PC-9 (cell line): ENCODE results near the gene RPL36A. TPM values are rescaled to one million over a fixed set of nuclear protein-coding genes. Genes with fewer than 3 reads are reported as not detected.
A peak's percentile ranks its signal among the peaks of the same experiment; 100 is the strongest.

ENCODE experiments used
- BruUV-seq: library from RNA; stranded (reverse); fragments of 400-500 nt; replicated peaks from 2 replicates; lab custom pipeline; 2021; lab: Mats Ljungman, UMichigan
- CTCF ChIA-PET: fragments of 300-600 bp; sonication (Branson Sonifier 250); formaldehyde crosslinking; loops from one replicate; lab custom pipeline; 2022; ENCODE audit warnings: antibody characterized with exemption; lab: Charles Lee
- POLR2A ChIA-PET: fragments of 300-600 bp; sonication (Branson Sonifier 250); formaldehyde crosslinking; loops from one replicate; lab custom pipeline; 2022; ENCODE audit warnings: antibody characterized with exemption; ENCODE audit not compliant: unreplicated experiment; lab: Charles Lee
- DNase-seq, 2 experiments: peaks; one replicate each; pipeline versions ENCODE4 v3.0.0 to v3.0.0-alpha.2; 2015 to 2022; ENCODE audit warnings: mixed read lengths in 1 of 2
- H2AFZ ChIP-seq: fragments of 200-600 bp; sonication (generic); 2 replicates; pipeline ENCODE4 v1.8.1; 2017; ENCODE audit warnings: antibody characterized with exemption
- H3F3A ChIP-seq: fragments of 200-600 bp; sonication (generic); 2 replicates; pipeline ENCODE4 v1.8.1; 2017; ENCODE audit warnings: antibody characterized with exemption, mild to moderate bottlenecking, low read depth; ENCODE audit not compliant: insufficient read depth
- H3K27ac ChIP-seq: fragments of 200-600 bp; sonication (generic); 2 replicates; pipeline ENCODE4 v1.6.1; 2016; ENCODE audit warnings: mixed run types
- H3K27me3 ChIP-seq: fragments of 200-600 bp; sonication (generic); 2 replicates; pipeline ENCODE4 v1.6.1; 2016; ENCODE audit warnings: low read depth, mixed run types; ENCODE audit not compliant: insufficient read depth
- H3K36me3 ChIP-seq: fragments of 200-600 bp; sonication (generic); 2 replicates; pipeline ENCODE4 v1.6.1; 2016; ENCODE audit warnings: low read depth, mixed run types
- H3K4me1 ChIP-seq: fragments of 200-600 bp; sonication (generic); replicated peaks from 2 replicates; pipeline ENCODE4 v1.6.1; 2016; ENCODE audit warnings: mixed run types; ENCODE audit not compliant: insufficient read depth
- H3K4me2 ChIP-seq: fragments of 200-600 bp; sonication (generic); 2 replicates; pipeline ENCODE4 v1.6.1; 2017; ENCODE audit warnings: mixed run types
- H3K4me3 ChIP-seq: fragments of 200-600 bp; sonication (generic); 2 replicates; pipeline ENCODE4 v1.6.1; 2016; ENCODE audit warnings: mixed run types
- H3K79me2 ChIP-seq: fragments of 200-600 bp; sonication (generic); 2 replicates; pipeline ENCODE4 v1.6.1; 2017; ENCODE audit warnings: low read depth, mixed run types
- H3K9me2 ChIP-seq: fragments of 200-600 bp; sonication (generic); 2 replicates; pipeline ENCODE4 v1.8.1; 2017; ENCODE audit warnings: mild to moderate bottlenecking; ENCODE audit not compliant: insufficient read depth
- H3K9me3 ChIP-seq: fragments of 200-600 bp; sonication (generic); 2 replicates; pipeline ENCODE4 v1.8.1; 2016; ENCODE audit warnings: low read depth; ENCODE audit not compliant: insufficient read depth
- H4K20me1 ChIP-seq: fragments of 200-600 bp; sonication (generic); 2 replicates; pipeline ENCODE4 v1.8.1; 2017; ENCODE audit not compliant: insufficient read depth
- CTCF ChIP-seq: fragments of 200-600 bp; sonication (generic); conservative IDR thresholded peaks from 2 replicates; pipeline ENCODE4 v1.6.1; 2017; ENCODE audit warnings: mixed run types, antibody characterized with exemption, mild to moderate bottlenecking, moderate library complexity
- EZH2 ChIP-seq: fragments of 200-600 bp; sonication (generic); IDR thresholded peaks from 2 replicates; pipeline ENCODE4 v1.8.0; 2017; ENCODE audit warnings: antibody characterized with exemption, low read depth
- intact Hi-C: fragments of 100-400 bp; cut with micrococcal nuclease; formaldehyde crosslinking; loops from one replicate; pipeline ENCODE4 v1.10.0; 2022; ENCODE audit not compliant: unreplicated experiment
- total RNA-seq: library from RNA; stranded (reverse); gene quantifications from 2 replicates; pipeline ENCODE4 v1.2.3, GENCODE V29; 2021

The RPL36A gene
- total RNA-seq, 1 experiment from 2014 or later = 299 TPM

DNA sequence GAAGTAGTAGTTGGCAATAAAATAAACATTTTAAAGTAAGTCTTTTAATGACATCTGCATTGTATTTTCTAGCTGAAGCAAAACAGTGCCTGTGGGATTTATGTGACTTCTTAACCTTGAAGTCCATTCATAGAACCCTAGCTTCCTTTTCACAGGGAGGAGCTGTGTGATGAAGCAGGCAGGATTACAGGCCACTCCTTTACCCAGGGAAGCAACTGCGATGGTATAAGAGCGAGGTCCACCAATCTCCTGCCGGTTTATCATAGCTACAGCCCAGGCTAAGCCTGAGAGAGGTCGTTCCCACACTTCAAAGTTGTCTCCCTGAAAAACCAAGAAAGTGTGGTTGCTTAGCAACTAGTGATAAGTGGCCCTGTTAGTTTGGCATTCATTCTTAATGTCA, 7.0 kb downstream of the RPL36A start:
- CTCF ChIA-PET = no interaction called here
- BruUV-seq = no TSS peak

GRCh38 chrX:101398694-101399093, 7.9 kb downstream of the RPL36A start:
- POLR2A ChIA-PET = no interaction called here
- H3K36me3 ChIP-seq = 0 out of 2 replicates have a peak, but pooled peaks cover 3% of the 10 kb centered on the region
- peaks cover 55% of the 10 kb centered on the region for H3F3A ChIP-seq
- TF ChIP-seq EZH2 (no peak), CTCF (no peak)
- DNase-seq = no peak
- H3K9me2 ChIP-seq = no peaks in the 10 kb centered on the region
- H3K9me3 ChIP-seq = no peaks in the 10 kb centered on the region
- H3K79me2 ChIP-seq = peaks cover 4% of the 10 kb centered on the region; the same call in 1 of the 2 replicates
- peaks cover under 1% of the 10 kb centered on the region; the same call in 1 of the 2 replicates for H3K4me1 ChIP-seq
- H2AFZ ChIP-seq = no peak overlapping the region
- peaks cover 11% of the 10 kb centered on the region; the same call in 1 of the 2 replicates for H4K20me1 ChIP-seq
- CTCF ChIA-PET = no interaction called here
- no peak overlapping the region for H3K4me2 ChIP-seq
- BruUV-seq = no TSS peak
- no peak overlapping the region for H3K27ac ChIP-seq
- H3K4me3 ChIP-seq = no peak overlapping the region
- H3K27me3 ChIP-seq = no peaks in the 10 kb centered on the region
- intact Hi-C loops = no loop called here

More for the DNA sequence above, 7.0 kb downstream of the RPL36A start:
- intact Hi-C loops = no loop called here
- TF ChIP-seq CTCF (no peak), EZH2 (no peak)
- peaks cover 14% of the 10 kb centered on the region; the same call in 1 of the 2 replicates for H4K20me1 ChIP-seq
- no peaks in the 10 kb centered on the region for H3K9me2 ChIP-seq
- peaks cover 64% of the 10 kb centered on the region for H3F3A ChIP-seq
- H3K36me3 ChIP-seq = peaks cover 9% of the 10 kb centered on the region; the same call in 1 of the 2 replicates
- peak overlapping the region; percentile 19; the same call in 1 of the 2 replicates for H3K27ac ChIP-seq
- H3K4me3 ChIP-seq = no peak overlapping the region
- no peaks in the 10 kb centered on the region for H3K27me3 ChIP-seq
- POLR2A ChIA-PET = interaction anchor here (0.6 kb wide), 1 partner anchor 552 kb away, joined by 3 read pairs; no protein-coding TSS in a partner anchor
- H3K79me2 ChIP-seq = peaks cover 11% of the 10 kb centered on the region; the same call in 1 of the 2 replicates
- no peak for DNase-seq
- H2AFZ ChIP-seq = no peak overlapping the region
- H3K4me2 ChIP-seq = no peak overlapping the region
- peaks cover 8% of the 10 kb centered on the region for H3K4me1 ChIP-seq
- no peaks in the 10 kb centered on the region for H3K9me3 ChIP-seq

DNA sequence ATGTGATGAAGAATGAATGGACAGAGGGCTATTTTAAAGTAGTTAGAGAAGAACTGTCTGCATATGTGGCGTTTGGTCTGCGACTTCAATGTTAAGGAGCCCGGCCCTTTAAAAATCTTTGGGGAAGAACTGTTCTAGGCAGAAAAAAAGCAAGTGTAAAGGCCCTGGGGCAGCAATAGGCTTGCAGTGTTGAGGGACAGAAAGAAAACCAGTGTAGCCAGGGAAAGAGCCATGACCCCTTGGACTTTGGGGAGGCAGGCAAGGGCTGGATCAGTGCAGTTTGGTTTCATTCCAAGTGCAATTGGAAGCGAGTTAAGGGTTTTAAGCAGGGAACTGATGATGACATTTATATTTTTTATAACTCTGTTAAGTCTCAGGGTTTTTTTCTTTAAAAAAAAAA, 9.0 kb downstream of the RPL36A start:
- CTCF ChIA-PET = no interaction called here
- TF ChIP-seq EZH2 = no peak
- no peak for TF ChIP-seq CTCF

More for the DNA sequence above, 9.0 kb downstream of the RPL36A start:
- intact Hi-C loops = no loop called here
- Histone ChIP-seq H3F3A (peaks cover 46% of the 10 kb centered on the region), H3K4me1 (no peaks in the 10 kb centered on the region), H2AFZ (no peak overlapping the region), H3K36me3 (no peaks in the 10 kb centered on the region), H3K27ac (no peak overlapping the region), H3K79me2 (peaks cover 14% of the 10 kb centered on the region), H3K9me2 (no peaks in the 10 kb centered on the region), H3K4me3 (no peak overlapping the region), H4K20me1 (peaks cover 6% of the 10 kb centered on the region; the same call in 1 of the 2 replicates), H3K9me3 (no peaks in the 10 kb centered on the region), H3K4me2 (no peak overlapping the region), H3K27me3 (no peaks in the 10 kb centered on the region)
- no peak for DNase-seq
- BruUV-seq = no TSS peak
- POLR2A ChIA-PET = interaction anchor here (0.6 kb wide), 1 partner anchor 8 kb away, joined by 6 read pairs; the partner anchor contains the start of gene GLA
